ENCODE measurements around the gene ANKRD52. TPM values are rescaled to one million over a fixed set of nuclear protein-coding genes. Genes with fewer than 3 reads are reported as not detected.
"Not testable (repeated sequence)": the region's sequence is repeated elsewhere in the genome, so short reads cannot be mapped to it uniquely, and the experiment has no call there.

The ANKRD52 gene
- polyA plus RNA-seq, 4 donors = 24.0 to 45.9 (median 31.5) TPM

- no peak for DNase-seq (ENCODE audit: low read depth in 4 of 4, low spot score in 2 of 4)
These were observed 38.3 kb downstream of the ANKRD52 start for GRCh38 chr12:56219840-56220239.

GRCh38 chr12:56216461-56216860, 41.7 kb downstream of the ANKRD52 start:
- DNase-seq (ENCODE audit: low read depth in 4 of 4, low spot score in 2 of 4) = no peak

GRCh38 chr12:56213878-56214277, 44.3 kb downstream of the ANKRD52 start:
- DNase-seq (ENCODE audit: low read depth in 4 of 4, low spot score in 2 of 4) = no peak

GRCh38 chr12:56212361-56212760, 45.8 kb downstream of the ANKRD52 start:
- no peak for DNase-seq (ENCODE audit: low read depth in 4 of 4, low spot score in 2 of 4)

GRCh38 chr12:56208006-56208405, 50.2 kb downstream of the ANKRD52 start:
- no peak for DNase-seq (ENCODE audit: low read depth in 4 of 4, low spot score in 2 of 4)

GRCh38 chr12:56206452-56207166, 51.6 kb downstream of the ANKRD52 start:
- DNase-seq (ENCODE audit: low read depth in 4 of 4, low spot score in 2 of 4) = no peak

- no peak for DNase-seq (ENCODE audit: low read depth in 4 of 4, low spot score in 2 of 4)
These were observed 52.7 kb downstream of the ANKRD52 start for GRCh38 chr12:56205445-56205844.

- DNase-seq (ENCODE audit: low read depth in 4 of 4, low spot score in 2 of 4) = no peak
These were observed 53.9 kb downstream of the ANKRD52 start for GRCh38 chr12:56204275-56204674.

GRCh38 chr12:56202838-56203237, 55.3 kb downstream of the ANKRD52 start:
- DNase-seq (ENCODE audit: low read depth in 4 of 4, low spot score in 2 of 4) = no peak

GRCh38 chr12:56202366-56202765, 55.8 kb downstream of the ANKRD52 start:
- DNase-seq (ENCODE audit: low read depth in 4 of 4, low spot score in 2 of 4) = no peak

- DNase-seq (ENCODE audit: low read depth in 4 of 4, low spot score in 2 of 4) = no peak
These were observed 59.3 kb downstream of the ANKRD52 start for GRCh38 chr12:56198836-56199235.

- DNase-seq (ENCODE audit: low read depth in 4 of 4, low spot score in 2 of 4) = no peak
These were observed 60.1 kb downstream of the ANKRD52 start for GRCh38 chr12:56197921-56198635.

- not testable (repeated sequence) for DNase-seq (ENCODE audit: low read depth in 4 of 4, low spot score in 2 of 4)
These were observed 61.2 kb downstream of the ANKRD52 start for GRCh38 chr12:56196818-56197550.

- peak in 3 of 4 donors; percentile 56 to 84 (median 65) for DNase-seq (ENCODE audit: low read depth in 4 of 4, low spot score in 2 of 4)
These were observed 65.1 kb downstream of the ANKRD52 start for GRCh38 chr12:56193025-56193578.

GRCh38 chr12:56192582-56192981, 65.6 kb downstream of the ANKRD52 start:
- no peak for DNase-seq (ENCODE audit: low read depth in 4 of 4, low spot score in 2 of 4)

GRCh38 chr12:56190695-56191155, 67.5 kb downstream of the ANKRD52 start:
- no peak for DNase-seq (ENCODE audit: low read depth in 4 of 4, low spot score in 2 of 4)

GRCh38 chr12:56189918-56190694, 68.1 kb downstream of the ANKRD52 start:
- peak; percentile 86 to 93 (median 90) for DNase-seq (ENCODE audit: low read depth in 4 of 4, low spot score in 2 of 4)

GRCh38 chr12:56189099-56189917, 68.9 kb downstream of the ANKRD52 start, which contains the start of gene SMARCC2:
Gene SMARCC2 (minus strand): TSS chr12:56189483. CDS start chr12:56189461, 22 bp downstream.
- peak; percentile 56 to 82 (median 70) for DNase-seq (ENCODE audit: low read depth in 4 of 4, low spot score in 2 of 4)

- DNase-seq (ENCODE audit: low read depth in 4 of 4, low spot score in 2 of 4) = no peak
These were observed 69.4 kb downstream of the ANKRD52 start for GRCh38 chr12:56188778-56189098.
